AG09309 (cell line): ENCODE data around the gene RBM34.

Experiments
- DNase-seq: peaks from one replicate; pipeline ENCODE4 v3.0.0-alpha.2; 2010; ENCODE audit warnings: low read depth
- H3K4me3 ChIP-seq: 2 replicates; pipeline ENCODE4 v1.5.1; 2011; ENCODE audit warnings: mild to moderate bottlenecking, low read depth, low read length, moderate library complexity; ENCODE audit not compliant: control insufficient read depth
- TF ChIP-seq, protein P1 (sequence below): IDR thresholded peaks from 2 replicates; pipeline ENCODE4 v1.5.1; 2011; ENCODE audit warnings: mild to moderate bottlenecking, low read depth, low read length, inconsistent platforms; ENCODE audit not compliant: insufficient read depth, control insufficient read depth; ENCODE audit errors: missing control alignments

The RBM34 gene

DNA sequence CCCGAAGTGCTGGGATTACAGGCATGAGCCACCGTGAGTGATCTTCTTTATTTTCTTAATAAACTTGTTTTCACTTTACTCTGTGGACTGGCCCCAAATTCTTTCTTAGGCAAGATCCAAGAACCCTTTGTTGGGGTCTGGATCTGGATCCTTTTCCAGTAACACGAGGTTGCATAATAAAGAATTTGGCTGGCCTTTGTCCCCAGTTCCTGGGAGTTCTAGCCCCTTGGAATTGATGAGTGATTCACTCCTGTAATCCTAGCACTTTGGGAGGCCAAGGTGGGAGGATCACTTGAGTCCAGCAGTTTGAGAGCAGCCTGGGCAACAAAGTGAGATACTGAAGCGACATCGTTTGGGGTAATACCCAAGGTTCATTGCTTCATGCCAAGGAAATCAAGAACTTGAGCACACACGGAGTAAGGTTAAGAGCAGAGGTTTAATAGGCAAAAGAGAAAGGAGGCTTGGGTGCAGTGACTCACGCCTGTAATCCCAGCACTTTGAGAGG is 30.2 kb downstream of the RBM34 start:
- no peak for DNase-seq
- TF ChIP-seq, protein P1, sequence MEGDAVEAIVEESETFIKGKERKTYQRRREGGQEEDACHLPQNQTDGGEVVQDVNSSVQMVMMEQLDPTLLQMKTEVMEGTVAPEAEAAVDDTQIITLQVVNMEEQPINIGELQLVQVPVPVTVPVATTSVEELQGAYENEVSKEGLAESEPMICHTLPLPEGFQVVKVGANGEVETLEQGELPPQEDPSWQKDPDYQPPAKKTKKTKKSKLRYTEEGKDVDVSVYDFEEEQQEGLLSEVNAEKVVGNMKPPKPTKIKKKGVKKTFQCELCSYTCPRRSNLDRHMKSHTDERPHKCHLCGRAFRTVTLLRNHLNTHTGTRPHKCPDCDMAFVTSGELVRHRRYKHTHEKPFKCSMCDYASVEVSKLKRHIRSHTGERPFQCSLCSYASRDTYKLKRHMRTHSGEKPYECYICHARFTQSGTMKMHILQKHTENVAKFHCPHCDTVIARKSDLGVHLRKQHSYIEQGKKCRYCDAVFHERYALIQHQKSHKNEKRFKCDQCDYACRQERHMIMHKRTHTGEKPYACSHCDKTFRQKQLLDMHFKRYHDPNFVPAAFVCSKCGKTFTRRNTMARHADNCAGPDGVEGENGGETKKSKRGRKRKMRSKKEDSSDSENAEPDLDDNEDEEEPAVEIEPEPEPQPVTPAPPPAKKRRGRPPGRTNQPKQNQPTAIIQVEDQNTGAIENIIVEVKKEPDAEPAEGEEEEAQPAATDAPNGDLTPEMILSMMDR: no peak
- no peak overlapping the region for H3K4me3 ChIP-seq

- H3K4me3 ChIP-seq: no peak overlapping the region
- no peak for DNase-seq
- TF ChIP-seq, protein P1: no peak
Measured at GRCh38 chr1:235129774-235130570, 31.1 kb downstream of the RBM34 start.

DNA sequence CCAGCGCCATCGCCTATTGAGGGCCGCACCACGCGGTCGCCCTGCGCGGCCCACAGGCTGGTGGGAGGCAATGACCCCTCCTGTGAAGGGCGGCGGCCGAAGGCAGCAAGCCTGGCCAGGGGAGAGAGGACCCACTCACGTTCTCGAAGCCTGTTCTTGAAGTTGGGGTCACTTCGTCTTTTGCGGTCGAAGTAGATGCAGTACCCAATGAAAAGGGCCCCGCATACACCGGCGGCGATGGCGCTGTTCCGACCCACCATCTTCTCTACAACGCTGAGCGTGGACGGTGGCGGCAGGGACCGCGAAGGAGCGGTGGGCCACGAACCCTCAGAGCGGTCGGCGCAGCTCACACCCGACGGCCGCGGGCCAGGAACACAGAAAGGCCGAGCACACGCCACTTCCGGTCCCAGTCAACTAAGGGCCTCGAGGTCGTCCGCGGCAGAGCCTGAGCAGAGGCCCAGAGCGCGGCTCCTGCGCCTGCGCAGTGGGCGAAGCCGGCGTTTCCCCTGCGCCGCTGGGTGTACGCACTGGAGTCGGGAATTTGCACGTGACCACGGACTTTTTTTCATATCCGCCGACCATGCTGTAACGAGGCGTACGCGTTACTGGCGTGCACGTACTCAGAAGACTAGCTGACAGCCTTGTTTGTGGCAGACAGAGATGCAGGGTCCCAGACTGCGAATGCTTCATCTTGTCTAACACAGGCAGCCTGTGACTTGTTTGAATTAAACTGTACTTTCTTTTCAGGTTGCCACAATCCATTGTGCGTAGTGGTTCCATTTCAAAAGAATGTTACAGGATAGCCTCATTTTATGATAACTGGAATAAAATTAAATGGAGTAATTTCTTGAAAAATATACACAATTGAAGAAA is 32.4 kb downstream of the RBM34 start, which contains the start of gene TOMM20:
Gene TOMM20 (minus strand): TSS at position 382 of the 873 bp plus-strand sequence. CDS start 122 bp downstream, at position 260.
- DNase-seq: peak; percentile 91
- TF ChIP-seq, protein P1: no peak
- H3K4me3 ChIP-seq: peak within 1 kb of the TSS; percentile 68

- TF ChIP-seq, protein P1: no peak
- peak overlapping the region; percentile 68 for H3K4me3 ChIP-seq
- no peak for DNase-seq
Measured at GRCh38 chr1:235127732-235128455, 33.2 kb downstream of the RBM34 start.

- DNase-seq: no peak
- TF ChIP-seq, protein P1: no peak
- H3K4me3 ChIP-seq: peak overlapping the region; percentile 68
Measured at GRCh38 chr1:235127203-235127602, 33.8 kb downstream of the RBM34 start.

DNA sequence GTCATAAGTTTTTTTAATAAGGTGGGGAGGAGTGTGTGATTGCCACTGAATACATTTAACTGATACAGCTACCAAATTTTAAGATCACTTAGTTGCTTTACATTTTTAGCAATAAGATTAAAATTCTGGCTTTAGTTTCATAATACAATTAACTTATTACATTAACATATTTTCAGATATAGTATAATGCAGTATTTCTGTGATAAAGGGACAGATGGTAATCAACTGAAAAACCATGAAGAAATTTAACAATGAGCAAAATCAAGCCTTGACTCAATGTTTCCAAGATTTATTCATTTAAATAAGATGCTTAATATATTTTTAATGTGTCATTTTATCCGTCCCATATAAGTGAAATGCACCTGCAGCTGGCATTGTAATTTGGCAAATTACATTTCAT is 36.4 kb downstream of the RBM34 start:
- no peak for DNase-seq
- TF ChIP-seq, protein P1: no peak
- no peak overlapping the region for H3K4me3 ChIP-seq
